IMR-90 (cell line): ENCODE data around the gene STON2. TPM values are rescaled to one million over a fixed set of nuclear protein-coding genes. Genes with fewer than 3 reads are reported as not detected.

Experiments used
- ATAC-seq: fragments of 200-7000 bp; cut with Tn5 transposase; 2 replicates; pipeline ENCODE4 v1.9.1; 2020; ENCODE audit warnings: low read depth, mild to moderate bottlenecking, moderate library complexity
- BruUV-seq: library from RNA; stranded (reverse); fragments of 400-500 nt; replicated peaks from 2 replicates; lab custom pipeline; 2021; lab: Mats Ljungman, UMichigan
- CTCF ChIA-PET: fragments of 300-600 bp; formaldehyde crosslinking; extraction: SDS; loops from one replicate; lab custom pipeline; 2021; ENCODE audit warnings: antibody characterized with exemption; lab: Yijun Ruan, JAX
- POLR2A ChIA-PET: fragments of 300-600 bp; sonication (Branson Sonifier 250); formaldehyde crosslinking; loops from one replicate; lab custom pipeline; 2022; ENCODE audit warnings: antibody characterized with exemption; ENCODE audit not compliant: unreplicated experiment; lab: Charles Lee
- DNase-seq: peaks from one replicate; pipeline ENCODE4 v3.0.0; 2013
- H2AFZ ChIP-seq: replicated peaks from 2 replicates; pipeline ENCODE3; 2013; ENCODE audit warnings: low read length, mild to moderate bottlenecking; ENCODE audit not compliant: poor library complexity
- H2AK5ac ChIP-seq: 2 replicates; pipeline ENCODE4 v1.6.1; 2013; ENCODE audit warnings: low read depth, low read length, inconsistent platforms
- H2AK9ac ChIP-seq: replicated peaks from 2 replicates; pipeline ENCODE3; 2013; ENCODE audit warnings: mild to moderate bottlenecking, low read depth, low read length, moderate library complexity; ENCODE audit not compliant: poor library complexity
- H2BK120ac ChIP-seq: 2 replicates; pipeline ENCODE4 v1.6.1; 2013; ENCODE audit warnings: low read depth, low read length, inconsistent platforms
- H2BK15ac ChIP-seq: 3 replicates; pipeline ENCODE4 v1.6.1; 2013; ENCODE audit warnings: low read depth, low read length, inconsistent platforms
- H2BK20ac ChIP-seq: 2 replicates; pipeline ENCODE4 v1.6.1; 2013; ENCODE audit warnings: low read depth, mild to moderate bottlenecking, inconsistent platforms, low read length, moderate library complexity
- H2BK5ac ChIP-seq: 2 replicates; pipeline ENCODE4 v1.6.1; 2013; ENCODE audit warnings: mild to moderate bottlenecking, low read depth, low read length, inconsistent platforms; ENCODE audit not compliant: poor library complexity, severe bottlenecking
- H3K14ac ChIP-seq: replicated peaks from 2 replicates; pipeline ENCODE4 v1.6.1; 2013; ENCODE audit warnings: low read depth, low read length, inconsistent platforms
- H3K18ac ChIP-seq: 2 replicates; pipeline ENCODE4 v1.6.1; 2013; ENCODE audit warnings: low read depth, low read length, control low read depth
- H3K23ac ChIP-seq: 2 replicates; pipeline ENCODE4 v1.6.1; 2013; ENCODE audit warnings: low read depth, low read length, inconsistent platforms
- H3K27ac ChIP-seq: 2 replicates; pipeline ENCODE4 v1.5.1; 2013; ENCODE audit warnings: mild to moderate bottlenecking, control low read depth, low read length; ENCODE audit not compliant: insufficient read depth
- H3K27me3 ChIP-seq: 2 replicates; pipeline ENCODE4 v1.6.1; 2013; ENCODE audit warnings: low read length; ENCODE audit not compliant: control insufficient read depth, insufficient read depth
- H3K36me3 ChIP-seq: 2 replicates; pipeline ENCODE4 v1.6.1; 2013; ENCODE audit warnings: low read length, mixed read lengths; ENCODE audit not compliant: control insufficient read depth, insufficient read depth
- H3K4ac ChIP-seq: 2 replicates; pipeline ENCODE4 v1.6.1; 2013; ENCODE audit warnings: low read depth, low read length, inconsistent platforms
- H3K4me1 ChIP-seq: 2 replicates; pipeline ENCODE4 v1.6.1; 2013; ENCODE audit warnings: low read length, mixed read lengths; ENCODE audit not compliant: control insufficient read depth, insufficient read depth
- H3K4me2 ChIP-seq: 2 replicates; pipeline ENCODE4 v1.6.1; 2013; ENCODE audit warnings: low read depth, mild to moderate bottlenecking, control low read depth, low read length, moderate library complexity
- H3K4me3 ChIP-seq: 2 replicates; pipeline ENCODE4 v1.5.1; 2013; ENCODE audit warnings: low read depth, mild to moderate bottlenecking, control low read depth, low read length, moderate library complexity; ENCODE audit not compliant: insufficient read depth
- H3K56ac ChIP-seq: 2 replicates; pipeline ENCODE4 v1.6.1; 2013; ENCODE audit warnings: low read length, inconsistent platforms; ENCODE audit not compliant: insufficient read depth; ENCODE audit errors: extremely low read depth
- H3K79me1 ChIP-seq, 2 experiments: 2 replicates each; pipeline ENCODE4 v1.6.1; 2013; ENCODE audit warnings: low read length in 2 of 2, inconsistent platforms in 1 of 2, low read depth in 1 of 2
- H3K9ac ChIP-seq: 2 replicates; pipeline ENCODE4 v1.6.1; 2013; ENCODE audit warnings: low read depth, low read length, control low read depth
- H3K9me1 ChIP-seq: 2 replicates; pipeline ENCODE4 v1.6.1; 2013; ENCODE audit warnings: low read length, inconsistent platforms; ENCODE audit not compliant: insufficient read depth
- H3K9me3 ChIP-seq: 2 replicates; pipeline ENCODE4 v1.6.1; 2013; ENCODE audit warnings: low read length; ENCODE audit not compliant: control insufficient read depth, insufficient read depth
- H4K20me1 ChIP-seq: 2 replicates; pipeline ENCODE4 v1.6.1; 2013; ENCODE audit warnings: low read length, inconsistent platforms; ENCODE audit not compliant: insufficient read depth
- H4K5ac ChIP-seq: 2 replicates; pipeline ENCODE4 v1.6.1; 2013; ENCODE audit warnings: mild to moderate bottlenecking, low read depth, low read length, control low read depth
- H4K8ac ChIP-seq, 2 experiments: 2 replicates each; pipeline ENCODE4 v1.6.1; 2013; ENCODE audit warnings: low read depth in 2 of 2, low read length in 2 of 2, control low read depth in 1 of 2, inconsistent platforms in 1 of 2
- H4K91ac ChIP-seq: 2 replicates; pipeline ENCODE4 v1.6.1; 2013; ENCODE audit warnings: low read depth, low read length, inconsistent platforms; ENCODE audit not compliant: insufficient read depth
- BHLHE40 ChIP-seq: fragments of 150-350 bp; IDR thresholded peaks from 2 replicates; pipeline ENCODE4 v1.6.1; 2016; ENCODE audit warnings: mild to moderate bottlenecking, low read depth, low read length
- CEBPB ChIP-seq: IDR thresholded peaks from 2 replicates; pipeline ENCODE4 v1.6.1; 2012; ENCODE audit warnings: low read depth, low read length, improper control_type of control experiment
- CHD1 ChIP-seq: IDR thresholded peaks from 2 replicates; pipeline ENCODE4 v1.6.1; 2012; ENCODE audit warnings: low read depth, low read length, improper control_type of control experiment
- FOS ChIP-seq: fragments of 150-350 bp; IDR thresholded peaks from 2 replicates; pipeline ENCODE4 v1.6.1; 2016; ENCODE audit warnings: low read depth, low read length
- MAFK ChIP-seq: IDR thresholded peaks from 2 replicates; pipeline ENCODE4 v1.6.1; 2012; ENCODE audit warnings: low read depth, low read length, improper control_type of control experiment
- MAZ ChIP-seq: IDR thresholded peaks from 2 replicates; pipeline ENCODE4 v1.6.1; 2012; ENCODE audit warnings: low read depth, mild to moderate bottlenecking, low read length, improper control_type of control experiment, moderate library complexity, borderline replicate concordance
- RCOR1 ChIP-seq: IDR thresholded peaks from 2 replicates; pipeline ENCODE4 v1.6.1; 2012; ENCODE audit warnings: mild to moderate bottlenecking, low read length, improper control_type of control experiment; ENCODE audit not compliant: insufficient replicate concordance
- RFX5 ChIP-seq: IDR thresholded peaks from 2 replicates; pipeline ENCODE4 v1.8.0; 2012; ENCODE audit warnings: low read depth, mild to moderate bottlenecking, low read length, moderate library complexity
- WGBS, 2 experiments: methylation state at CpG; one replicate each; pipeline versions ENCODE4 v1.1.5 to v1.1.7; 2013; ENCODE audit warnings: missing lambda C conversion rate in 2 of 2; ENCODE audit not compliant: insufficient read length in 1 of 2; ENCODE audit errors: extremely low coverage in 2 of 2; 5-methylcytosine and 5-hydroxymethylcytosine counted together
- dilution Hi-C: fragments of 300-500 bp; cut with HindIII; formaldehyde crosslinking; loops from one replicate; pipeline ENCODE4 v1.14.3; 2018; ENCODE audit warnings: low sequenced_read_pairs; ENCODE audit not compliant: unreplicated experiment
- in situ Hi-C: fragments of 300-500 bp; cut with MboI; formaldehyde crosslinking; loops from 3 replicates; pipeline ENCODE4 v1.14.3; 2019; ENCODE audit warnings: low sequenced_read_pairs, inconsistent platforms, mixed read lengths
- intact Hi-C: fragments of 100-400 bp; cut with micrococcal nuclease; formaldehyde crosslinking; loops from 2 replicates; pipeline ENCODE4 v1.10.0; 2022
- polyA plus RNA-seq, 3 experiments: library from polyadenylated mRNA; depleted of rRNA; stranded (reverse); fragments of >200 nt; gene quantifications; 2 replicates each; pipeline ENCODE4 v1.2.3, GENCODE V29; 2012; ENCODE audit warnings: low replicate concordance in 1 of 3
- total RNA-seq: library from RNA; depleted of rRNA; stranded (reverse); fragments of >200 nt; gene quantifications from 2 replicates; pipeline ENCODE4 v1.2.3, GENCODE V29; 2012
- TF ChIP-seq, protein P1 (sequence below): conservative IDR thresholded peaks from 2 replicates; pipeline ENCODE4 v1.5.1; 2012; ENCODE audit warnings: mild to moderate bottlenecking, low read depth, low read length, improper control_type of control experiment
- TF ChIP-seq, protein P2 (sequence below): fragments of 150-350 bp; IDR thresholded peaks from 2 replicates; pipeline ENCODE4 v1.6.1; 2016; ENCODE audit warnings: low read depth, mild to moderate bottlenecking, low read length, moderate library complexity, borderline replicate concordance
- TF ChIP-seq, protein P3 (sequence below): fragments of 150-350 bp; IDR thresholded peaks from 2 replicates; pipeline ENCODE4 v1.6.1; 2017; ENCODE audit warnings: mild to moderate bottlenecking, antibody characterized with exemption, low read length, low read depth

The STON2 gene
- total and polyA plus RNA-seq, 2 of the 4 experiments (the other 2 are of a cell fraction) = not detected

DNA sequence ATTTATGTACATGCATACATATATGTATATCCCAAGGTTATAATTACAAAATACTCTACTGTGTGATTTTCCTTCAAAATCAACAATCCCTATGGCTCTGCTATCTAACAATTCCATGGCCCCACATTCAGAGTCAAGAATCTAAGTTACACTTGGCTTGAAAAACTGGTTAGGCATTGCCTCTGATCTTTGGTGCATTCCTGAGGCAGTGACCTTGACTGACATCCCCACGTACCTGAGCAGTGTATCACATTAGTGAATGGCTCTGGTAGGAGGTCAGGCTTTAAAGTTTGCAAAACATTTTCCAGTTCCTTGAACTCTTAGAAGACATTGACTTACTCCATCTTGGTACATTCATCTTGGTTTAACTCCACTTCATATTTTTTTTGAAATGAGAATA is 8.5 kb upstream of the STON2 start:
- Histone ChIP-seq H2AFZ (no peak overlapping the region), H2AK5ac (no peak overlapping the region)

More for the DNA sequence above, 8.5 kb upstream of the STON2 start:
- no peak overlapping the region for H4K5ac ChIP-seq
- no peak overlapping the region for H2BK120ac ChIP-seq
- no TSS peak for BruUV-seq
- dilution Hi-C loops (no loop called here), intact Hi-C loops (no loop called here), in situ Hi-C loops (no loop called here)
- DNase-seq (no peak), ATAC-seq (no peak)
- no CpG with 5 or more reads among the region's 1 CpG for WGBS, 2 experiments
- no peak overlapping the region for H3K4ac ChIP-seq
- H3K14ac ChIP-seq = no peak overlapping the region
- H3K79me1 ChIP-seq = no peaks in the 10 kb centered on the region
- no peak overlapping the region for H2BK20ac ChIP-seq
- no peaks in the 10 kb centered on the region for H3K4me1 ChIP-seq
- H3K9me3 ChIP-seq = no peaks in the 10 kb centered on the region
- H3K18ac ChIP-seq = no peak overlapping the region
- no peaks in the 10 kb centered on the region for H4K20me1 ChIP-seq
- H3K27me3 ChIP-seq = no peaks in the 10 kb centered on the region
- no peak overlapping the region for H4K8ac ChIP-seq
- no peak overlapping the region for H3K4me2 ChIP-seq
- no peaks in the 10 kb centered on the region for H3K9me1 ChIP-seq
- H3K27ac ChIP-seq = no peak overlapping the region
- TF ChIP-seq, protein P1, sequence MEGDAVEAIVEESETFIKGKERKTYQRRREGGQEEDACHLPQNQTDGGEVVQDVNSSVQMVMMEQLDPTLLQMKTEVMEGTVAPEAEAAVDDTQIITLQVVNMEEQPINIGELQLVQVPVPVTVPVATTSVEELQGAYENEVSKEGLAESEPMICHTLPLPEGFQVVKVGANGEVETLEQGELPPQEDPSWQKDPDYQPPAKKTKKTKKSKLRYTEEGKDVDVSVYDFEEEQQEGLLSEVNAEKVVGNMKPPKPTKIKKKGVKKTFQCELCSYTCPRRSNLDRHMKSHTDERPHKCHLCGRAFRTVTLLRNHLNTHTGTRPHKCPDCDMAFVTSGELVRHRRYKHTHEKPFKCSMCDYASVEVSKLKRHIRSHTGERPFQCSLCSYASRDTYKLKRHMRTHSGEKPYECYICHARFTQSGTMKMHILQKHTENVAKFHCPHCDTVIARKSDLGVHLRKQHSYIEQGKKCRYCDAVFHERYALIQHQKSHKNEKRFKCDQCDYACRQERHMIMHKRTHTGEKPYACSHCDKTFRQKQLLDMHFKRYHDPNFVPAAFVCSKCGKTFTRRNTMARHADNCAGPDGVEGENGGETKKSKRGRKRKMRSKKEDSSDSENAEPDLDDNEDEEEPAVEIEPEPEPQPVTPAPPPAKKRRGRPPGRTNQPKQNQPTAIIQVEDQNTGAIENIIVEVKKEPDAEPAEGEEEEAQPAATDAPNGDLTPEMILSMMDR = no peak
- TF ChIP-seq FOS (no peak), MAFK (no peak), MAZ (no peak), RFX5 (no peak), CHD1 (no peak), CEBPB (no peak), BHLHE40 (no peak), RCOR1 (no peak)
- TF ChIP-seq, protein P2, sequence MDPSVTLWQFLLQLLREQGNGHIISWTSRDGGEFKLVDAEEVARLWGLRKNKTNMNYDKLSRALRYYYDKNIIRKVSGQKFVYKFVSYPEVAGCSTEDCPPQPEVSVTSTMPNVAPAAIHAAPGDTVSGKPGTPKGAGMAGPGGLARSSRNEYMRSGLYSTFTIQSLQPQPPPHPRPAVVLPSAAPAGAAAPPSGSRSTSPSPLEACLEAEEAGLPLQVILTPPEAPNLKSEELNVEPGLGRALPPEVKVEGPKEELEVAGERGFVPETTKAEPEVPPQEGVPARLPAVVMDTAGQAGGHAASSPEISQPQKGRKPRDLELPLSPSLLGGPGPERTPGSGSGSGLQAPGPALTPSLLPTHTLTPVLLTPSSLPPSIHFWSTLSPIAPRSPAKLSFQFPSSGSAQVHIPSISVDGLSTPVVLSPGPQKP = no peak
- TF ChIP-seq, protein P3, sequence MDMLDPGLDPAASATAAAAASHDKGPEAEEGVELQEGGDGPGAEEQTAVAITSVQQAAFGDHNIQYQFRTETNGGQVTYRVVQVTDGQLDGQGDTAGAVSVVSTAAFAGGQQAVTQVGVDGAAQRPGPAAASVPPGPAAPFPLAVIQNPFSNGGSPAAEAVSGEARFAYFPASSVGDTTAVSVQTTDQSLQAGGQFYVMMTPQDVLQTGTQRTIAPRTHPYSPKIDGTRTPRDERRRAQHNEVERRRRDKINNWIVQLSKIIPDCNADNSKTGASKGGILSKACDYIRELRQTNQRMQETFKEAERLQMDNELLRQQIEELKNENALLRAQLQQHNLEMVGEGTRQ = no peak
- no peak overlapping the region for H3K56ac ChIP-seq
- POLR2A ChIA-PET = no interaction called here
- H2AK9ac ChIP-seq = no peak overlapping the region
- H3K9ac ChIP-seq = no peak overlapping the region
- H3K36me3 ChIP-seq = no peaks in the 10 kb centered on the region
- H2BK15ac ChIP-seq = no peak overlapping the region
- H2BK5ac ChIP-seq = no peak overlapping the region
- CTCF ChIA-PET = no interaction called here
- no peak overlapping the region for H3K4me3 ChIP-seq
- H3K23ac ChIP-seq = no peak overlapping the region
- H4K91ac ChIP-seq = no peak overlapping the region
